IMR-90 (cell line): ENCODE data around the gene GRM8. TPM values are rescaled to one million over a fixed set of nuclear protein-coding genes. Genes with fewer than 3 reads are reported as not detected.

Source experiments
- ATAC-seq: fragments of 200-7000 bp; cut with Tn5 transposase; 2 replicates; pipeline ENCODE4 v1.9.1; 2020; ENCODE audit warnings: low read depth, mild to moderate bottlenecking, moderate library complexity
- BruUV-seq: library from RNA; stranded (reverse); fragments of 400-500 nt; replicated peaks from 2 replicates; lab custom pipeline; 2021; lab: Mats Ljungman, UMichigan
- CTCF ChIA-PET: fragments of 300-600 bp; formaldehyde crosslinking; extraction: SDS; loops from one replicate; lab custom pipeline; 2021; ENCODE audit warnings: antibody characterized with exemption; lab: Yijun Ruan, JAX
- POLR2A ChIA-PET: fragments of 300-600 bp; sonication (Branson Sonifier 250); formaldehyde crosslinking; loops from one replicate; lab custom pipeline; 2022; ENCODE audit warnings: antibody characterized with exemption; ENCODE audit not compliant: unreplicated experiment; lab: Charles Lee
- DNase-seq: peaks from one replicate; pipeline ENCODE4 v3.0.0; 2013
- H2AFZ ChIP-seq: replicated peaks from 2 replicates; pipeline ENCODE3; 2013; ENCODE audit warnings: low read length, mild to moderate bottlenecking; ENCODE audit not compliant: poor library complexity
- H2AK5ac ChIP-seq: 2 replicates; pipeline ENCODE4 v1.6.1; 2013; ENCODE audit warnings: low read depth, low read length, inconsistent platforms
- H2AK9ac ChIP-seq: replicated peaks from 2 replicates; pipeline ENCODE3; 2013; ENCODE audit warnings: mild to moderate bottlenecking, low read depth, low read length, moderate library complexity; ENCODE audit not compliant: poor library complexity
- H2BK120ac ChIP-seq: 2 replicates; pipeline ENCODE4 v1.6.1; 2013; ENCODE audit warnings: low read depth, low read length, inconsistent platforms
- H2BK15ac ChIP-seq: 3 replicates; pipeline ENCODE4 v1.6.1; 2013; ENCODE audit warnings: low read depth, low read length, inconsistent platforms
- H2BK20ac ChIP-seq: 2 replicates; pipeline ENCODE4 v1.6.1; 2013; ENCODE audit warnings: low read depth, mild to moderate bottlenecking, inconsistent platforms, low read length, moderate library complexity
- H2BK5ac ChIP-seq: 2 replicates; pipeline ENCODE4 v1.6.1; 2013; ENCODE audit warnings: mild to moderate bottlenecking, low read depth, low read length, inconsistent platforms; ENCODE audit not compliant: poor library complexity, severe bottlenecking
- H3K14ac ChIP-seq: replicated peaks from 2 replicates; pipeline ENCODE4 v1.6.1; 2013; ENCODE audit warnings: low read depth, low read length, inconsistent platforms
- H3K18ac ChIP-seq: 2 replicates; pipeline ENCODE4 v1.6.1; 2013; ENCODE audit warnings: low read depth, low read length, control low read depth
- H3K23ac ChIP-seq: 2 replicates; pipeline ENCODE4 v1.6.1; 2013; ENCODE audit warnings: low read depth, low read length, inconsistent platforms
- H3K27ac ChIP-seq: 2 replicates; pipeline ENCODE4 v1.5.1; 2013; ENCODE audit warnings: mild to moderate bottlenecking, control low read depth, low read length; ENCODE audit not compliant: insufficient read depth
- H3K27me3 ChIP-seq: 2 replicates; pipeline ENCODE4 v1.6.1; 2013; ENCODE audit warnings: low read length; ENCODE audit not compliant: control insufficient read depth, insufficient read depth
- H3K36me3 ChIP-seq: 2 replicates; pipeline ENCODE4 v1.6.1; 2013; ENCODE audit warnings: low read length, mixed read lengths; ENCODE audit not compliant: control insufficient read depth, insufficient read depth
- H3K4ac ChIP-seq: 2 replicates; pipeline ENCODE4 v1.6.1; 2013; ENCODE audit warnings: low read depth, low read length, inconsistent platforms
- H3K4me1 ChIP-seq: 2 replicates; pipeline ENCODE4 v1.6.1; 2013; ENCODE audit warnings: low read length, mixed read lengths; ENCODE audit not compliant: control insufficient read depth, insufficient read depth
- H3K4me2 ChIP-seq: 2 replicates; pipeline ENCODE4 v1.6.1; 2013; ENCODE audit warnings: low read depth, mild to moderate bottlenecking, control low read depth, low read length, moderate library complexity
- H3K4me3 ChIP-seq: 2 replicates; pipeline ENCODE4 v1.5.1; 2013; ENCODE audit warnings: low read depth, mild to moderate bottlenecking, control low read depth, low read length, moderate library complexity; ENCODE audit not compliant: insufficient read depth
- H3K56ac ChIP-seq: 2 replicates; pipeline ENCODE4 v1.6.1; 2013; ENCODE audit warnings: low read length, inconsistent platforms; ENCODE audit not compliant: insufficient read depth; ENCODE audit errors: extremely low read depth
- H3K79me1 ChIP-seq, 2 experiments: 2 replicates each; pipeline ENCODE4 v1.6.1; 2013; ENCODE audit warnings: low read length in 2 of 2, inconsistent platforms in 1 of 2, low read depth in 1 of 2
- H3K9ac ChIP-seq: 2 replicates; pipeline ENCODE4 v1.6.1; 2013; ENCODE audit warnings: low read depth, low read length, control low read depth
- H3K9me1 ChIP-seq: 2 replicates; pipeline ENCODE4 v1.6.1; 2013; ENCODE audit warnings: low read length, inconsistent platforms; ENCODE audit not compliant: insufficient read depth
- H3K9me3 ChIP-seq: 2 replicates; pipeline ENCODE4 v1.6.1; 2013; ENCODE audit warnings: low read length; ENCODE audit not compliant: control insufficient read depth, insufficient read depth
- H4K20me1 ChIP-seq: 2 replicates; pipeline ENCODE4 v1.6.1; 2013; ENCODE audit warnings: low read length, inconsistent platforms; ENCODE audit not compliant: insufficient read depth
- H4K5ac ChIP-seq: 2 replicates; pipeline ENCODE4 v1.6.1; 2013; ENCODE audit warnings: mild to moderate bottlenecking, low read depth, low read length, control low read depth
- H4K8ac ChIP-seq, 2 experiments: 2 replicates each; pipeline ENCODE4 v1.6.1; 2013; ENCODE audit warnings: low read depth in 2 of 2, low read length in 2 of 2, control low read depth in 1 of 2, inconsistent platforms in 1 of 2
- H4K91ac ChIP-seq: 2 replicates; pipeline ENCODE4 v1.6.1; 2013; ENCODE audit warnings: low read depth, low read length, inconsistent platforms; ENCODE audit not compliant: insufficient read depth
- BHLHE40 ChIP-seq: fragments of 150-350 bp; IDR thresholded peaks from 2 replicates; pipeline ENCODE4 v1.6.1; 2016; ENCODE audit warnings: mild to moderate bottlenecking, low read depth, low read length
- CEBPB ChIP-seq: IDR thresholded peaks from 2 replicates; pipeline ENCODE4 v1.6.1; 2012; ENCODE audit warnings: low read depth, low read length, improper control_type of control experiment
- CHD1 ChIP-seq: IDR thresholded peaks from 2 replicates; pipeline ENCODE4 v1.6.1; 2012; ENCODE audit warnings: low read depth, low read length, improper control_type of control experiment
- FOS ChIP-seq: fragments of 150-350 bp; IDR thresholded peaks from 2 replicates; pipeline ENCODE4 v1.6.1; 2016; ENCODE audit warnings: low read depth, low read length
- MAFK ChIP-seq: IDR thresholded peaks from 2 replicates; pipeline ENCODE4 v1.6.1; 2012; ENCODE audit warnings: low read depth, low read length, improper control_type of control experiment
- MAZ ChIP-seq: IDR thresholded peaks from 2 replicates; pipeline ENCODE4 v1.6.1; 2012; ENCODE audit warnings: low read depth, mild to moderate bottlenecking, low read length, improper control_type of control experiment, moderate library complexity, borderline replicate concordance
- MXI1 ChIP-seq: IDR thresholded peaks from 2 replicates; pipeline ENCODE4 v1.6.1; 2012; ENCODE audit warnings: low read depth, mild to moderate bottlenecking, low read length, moderate library complexity, borderline replicate concordance
- NFE2L2 ChIP-seq: fragments of 150-350 bp; IDR thresholded peaks from 2 replicates; pipeline ENCODE4 v1.6.1; 2016; ENCODE audit warnings: low read depth, mild to moderate bottlenecking, low read length
- POLR2A ChIP-seq: IDR thresholded peaks from 2 replicates; pipeline ENCODE4 v1.6.1; 2012; ENCODE audit warnings: mild to moderate bottlenecking, low read depth, low read length
- RAD21 ChIP-seq: IDR thresholded peaks from 2 replicates; pipeline ENCODE4 v1.6.1; 2012; ENCODE audit warnings: low read length, improper control_type of control experiment
- RCOR1 ChIP-seq: IDR thresholded peaks from 2 replicates; pipeline ENCODE4 v1.6.1; 2012; ENCODE audit warnings: mild to moderate bottlenecking, low read length, improper control_type of control experiment; ENCODE audit not compliant: insufficient replicate concordance
- RFX5 ChIP-seq: IDR thresholded peaks from 2 replicates; pipeline ENCODE4 v1.8.0; 2012; ENCODE audit warnings: low read depth, mild to moderate bottlenecking, low read length, moderate library complexity
- SMC3 ChIP-seq: fragments of 150-350 bp; IDR thresholded peaks from 2 replicates; pipeline ENCODE4 v1.6.1; 2016; ENCODE audit warnings: low read depth, mild to moderate bottlenecking, antibody characterized with exemption, low read length, moderate library complexity
- dilution Hi-C: fragments of 300-500 bp; cut with HindIII; formaldehyde crosslinking; loops from one replicate; pipeline ENCODE4 v1.14.3; 2018; ENCODE audit warnings: low sequenced_read_pairs; ENCODE audit not compliant: unreplicated experiment
- in situ Hi-C: fragments of 300-500 bp; cut with MboI; formaldehyde crosslinking; loops from 3 replicates; pipeline ENCODE4 v1.14.3; 2019; ENCODE audit warnings: low sequenced_read_pairs, inconsistent platforms, mixed read lengths
- intact Hi-C: fragments of 100-400 bp; cut with micrococcal nuclease; formaldehyde crosslinking; loops from 2 replicates; pipeline ENCODE4 v1.10.0; 2022
- polyA plus RNA-seq, 3 experiments: library from polyadenylated mRNA; depleted of rRNA; stranded (reverse); fragments of >200 nt; gene quantifications; 2 replicates each; pipeline ENCODE4 v1.2.3, GENCODE V29; 2012; ENCODE audit warnings: low replicate concordance in 1 of 3
- total RNA-seq: library from RNA; depleted of rRNA; stranded (reverse); fragments of >200 nt; gene quantifications from 2 replicates; pipeline ENCODE4 v1.2.3, GENCODE V29; 2012
- TF ChIP-seq, protein P1 (sequence below): fragments of 150-350 bp; IDR thresholded peaks from 2 replicates; pipeline ENCODE4 v1.6.1; 2016; ENCODE audit warnings: low read depth, mild to moderate bottlenecking, low read length, moderate library complexity, borderline replicate concordance
- TF ChIP-seq, protein P2 (sequence below): conservative IDR thresholded peaks from 2 replicates; pipeline ENCODE4 v1.5.1; 2012; ENCODE audit warnings: mild to moderate bottlenecking, low read depth, low read length, improper control_type of control experiment
- TF ChIP-seq, protein P3 (sequence below): fragments of 150-350 bp; IDR thresholded peaks from 2 replicates; pipeline ENCODE4 v1.6.1; 2017; ENCODE audit warnings: mild to moderate bottlenecking, antibody characterized with exemption, low read length, low read depth

GRM8 gene
- total and polyA plus RNA-seq, 2 of the 4 experiments (the other 2 are of a cell fraction), result not detected

DNA sequence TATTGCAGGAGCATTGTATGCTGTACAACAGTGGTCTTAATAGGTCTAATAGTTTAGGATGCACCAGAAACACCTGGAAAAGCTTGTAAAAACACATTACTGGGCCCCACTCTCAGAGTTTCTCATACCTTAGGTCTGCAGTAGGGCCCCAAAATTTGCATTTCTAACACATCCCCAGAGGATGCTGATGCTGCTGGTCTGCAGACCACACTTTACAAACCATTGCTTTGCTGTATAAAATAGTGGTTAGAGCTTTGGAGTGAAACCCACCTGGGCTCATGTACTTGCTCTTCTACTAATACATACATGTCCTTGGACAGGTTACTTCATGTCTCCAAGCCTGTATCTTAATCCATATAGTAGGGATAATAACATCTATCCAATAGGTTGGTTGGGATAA lies 279.7 kb downstream of the GRM8 start:
- Histone ChIP-seq H3K23ac (no peak overlapping the region), H3K9me3 (peaks cover 2% of the 10 kb centered on the region; the same call in 1 of the 2 replicates), H3K9ac (no peak overlapping the region), H2BK120ac (no peak overlapping the region), H4K91ac (no peak overlapping the region), H3K4me2 (no peak overlapping the region), H3K36me3 (no peaks in the 10 kb centered on the region), H2BK15ac (no peak overlapping the region), H3K14ac (no peak overlapping the region), H2BK20ac (no peak overlapping the region), H4K8ac (no peak overlapping the region), H2AK5ac (no peak overlapping the region), H3K18ac (no peak overlapping the region), H4K20me1 (no peaks in the 10 kb centered on the region), H4K5ac (no peak overlapping the region), H3K9me1 (no peaks in the 10 kb centered on the region), H2AK9ac (no peak overlapping the region), H3K4me3 (no peak overlapping the region), H2AFZ (no peak overlapping the region), H3K4ac (no peak overlapping the region), H2BK5ac (no peak overlapping the region), H3K27me3 (no peaks in the 10 kb centered on the region), H3K27ac (no peak overlapping the region), H3K79me1 (no peaks in the 10 kb centered on the region), H3K4me1 (no peaks in the 10 kb centered on the region), H3K56ac (no peak overlapping the region)
- DNase-seq (no peak), ATAC-seq (no peak)
- in situ Hi-C loops, result no loop called here
- TF ChIP-seq BHLHE40 (no peak), SMC3 (no peak), NFE2L2 (no peak), CEBPB (no peak), POLR2A (no peak), RFX5 (no peak), MXI1 (no peak), MAZ (no peak), FOS (no peak), CHD1 (no peak), RAD21 (no peak), RCOR1 (no peak), MAFK (no peak)
- TF ChIP-seq, protein P1, sequence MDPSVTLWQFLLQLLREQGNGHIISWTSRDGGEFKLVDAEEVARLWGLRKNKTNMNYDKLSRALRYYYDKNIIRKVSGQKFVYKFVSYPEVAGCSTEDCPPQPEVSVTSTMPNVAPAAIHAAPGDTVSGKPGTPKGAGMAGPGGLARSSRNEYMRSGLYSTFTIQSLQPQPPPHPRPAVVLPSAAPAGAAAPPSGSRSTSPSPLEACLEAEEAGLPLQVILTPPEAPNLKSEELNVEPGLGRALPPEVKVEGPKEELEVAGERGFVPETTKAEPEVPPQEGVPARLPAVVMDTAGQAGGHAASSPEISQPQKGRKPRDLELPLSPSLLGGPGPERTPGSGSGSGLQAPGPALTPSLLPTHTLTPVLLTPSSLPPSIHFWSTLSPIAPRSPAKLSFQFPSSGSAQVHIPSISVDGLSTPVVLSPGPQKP, result no peak
- TF ChIP-seq, protein P2, sequence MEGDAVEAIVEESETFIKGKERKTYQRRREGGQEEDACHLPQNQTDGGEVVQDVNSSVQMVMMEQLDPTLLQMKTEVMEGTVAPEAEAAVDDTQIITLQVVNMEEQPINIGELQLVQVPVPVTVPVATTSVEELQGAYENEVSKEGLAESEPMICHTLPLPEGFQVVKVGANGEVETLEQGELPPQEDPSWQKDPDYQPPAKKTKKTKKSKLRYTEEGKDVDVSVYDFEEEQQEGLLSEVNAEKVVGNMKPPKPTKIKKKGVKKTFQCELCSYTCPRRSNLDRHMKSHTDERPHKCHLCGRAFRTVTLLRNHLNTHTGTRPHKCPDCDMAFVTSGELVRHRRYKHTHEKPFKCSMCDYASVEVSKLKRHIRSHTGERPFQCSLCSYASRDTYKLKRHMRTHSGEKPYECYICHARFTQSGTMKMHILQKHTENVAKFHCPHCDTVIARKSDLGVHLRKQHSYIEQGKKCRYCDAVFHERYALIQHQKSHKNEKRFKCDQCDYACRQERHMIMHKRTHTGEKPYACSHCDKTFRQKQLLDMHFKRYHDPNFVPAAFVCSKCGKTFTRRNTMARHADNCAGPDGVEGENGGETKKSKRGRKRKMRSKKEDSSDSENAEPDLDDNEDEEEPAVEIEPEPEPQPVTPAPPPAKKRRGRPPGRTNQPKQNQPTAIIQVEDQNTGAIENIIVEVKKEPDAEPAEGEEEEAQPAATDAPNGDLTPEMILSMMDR, result no peak
- TF ChIP-seq, protein P3, sequence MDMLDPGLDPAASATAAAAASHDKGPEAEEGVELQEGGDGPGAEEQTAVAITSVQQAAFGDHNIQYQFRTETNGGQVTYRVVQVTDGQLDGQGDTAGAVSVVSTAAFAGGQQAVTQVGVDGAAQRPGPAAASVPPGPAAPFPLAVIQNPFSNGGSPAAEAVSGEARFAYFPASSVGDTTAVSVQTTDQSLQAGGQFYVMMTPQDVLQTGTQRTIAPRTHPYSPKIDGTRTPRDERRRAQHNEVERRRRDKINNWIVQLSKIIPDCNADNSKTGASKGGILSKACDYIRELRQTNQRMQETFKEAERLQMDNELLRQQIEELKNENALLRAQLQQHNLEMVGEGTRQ, result no peak
- intact Hi-C loops, result no loop called here
- dilution Hi-C loops, result no loop called here
- no TSS peak for BruUV-seq
- ChIA-PET POLR2A (no interaction called here), CTCF (no interaction called here)
